ENCODE measurements around the gene MADCAM1.
A peak's percentile ranks its signal among the peaks of the same experiment; 100 is the strongest.

The MADCAM1 gene

GRCh38 chr19:508204-509150 is 12.2 kb downstream of the MADCAM1 start:
- Histone ChIP-seq H3K9ac (ENCODE audit: low read depth in 1 of 2, low read length in 2 of 2) (peak overlapping the region; percentile 55 to 57), H3K27me3 (ENCODE audit: control insufficient read depth in 1 of 2, insufficient read depth in 2 of 2, low read length in 2 of 2) (peaks cover 0 to 6% of the 10 kb centered on the region in 2 donors), H3K36me3 (ENCODE audit: control insufficient read depth in 1 of 2, insufficient read depth in 2 of 2, low read length in 2 of 2) (no peaks in the 10 kb centered on the region), H3K4me3 (ENCODE audit: low read depth in 1 of 2, low read length in 2 of 2) (peak overlapping the region; percentile 80 to 83), H3K4me1 (ENCODE audit: control insufficient read depth in 1 of 2, insufficient read depth in 2 of 2, low read length in 2 of 2) (peaks cover 17 to 33% of the 10 kb centered on the region in 2 donors), H3K27ac (ENCODE audit: low read depth, low read length) (no peak overlapping the region), H3K9me3 (ENCODE audit: control insufficient read depth in 1 of 2, low read length in 2 of 2) (no peaks in the 10 kb centered on the region)

- H3K9me3 ChIP-seq (ENCODE audit: control insufficient read depth in 1 of 2, low read length in 2 of 2): no peaks in the 10 kb centered on the region
- H3K27ac ChIP-seq (ENCODE audit: low read depth, low read length): peak overlapping the region; percentile 34
- H3K4me3 ChIP-seq (ENCODE audit: low read depth in 1 of 2, low read length in 2 of 2): peak overlapping the region; percentile 41 to 48
- H3K27me3 ChIP-seq (ENCODE audit: control insufficient read depth in 1 of 2, insufficient read depth in 2 of 2, low read length in 2 of 2): peaks cover 0 to 15% of the 10 kb centered on the region in 2 donors
- peaks cover 17 to 33% of the 10 kb centered on the region in 2 donors for H3K4me1 ChIP-seq (ENCODE audit: control insufficient read depth in 1 of 2, insufficient read depth in 2 of 2, low read length in 2 of 2)
- H3K36me3 ChIP-seq (ENCODE audit: control insufficient read depth in 1 of 2, insufficient read depth in 2 of 2, low read length in 2 of 2): no peaks in the 10 kb centered on the region
- H3K9ac ChIP-seq (ENCODE audit: low read depth in 1 of 2, low read length in 2 of 2): peak overlapping the region; percentile 43 to 44
Observed at GRCh38 chr19:510606-511100, 14.4 kb downstream of the MADCAM1 start.

- H3K4me1 ChIP-seq (ENCODE audit: control insufficient read depth in 1 of 2, insufficient read depth in 2 of 2, low read length in 2 of 2): peaks cover 17 to 32% of the 10 kb centered on the region in 2 donors
- no peaks in the 10 kb centered on the region for H3K9me3 ChIP-seq (ENCODE audit: control insufficient read depth in 1 of 2, low read length in 2 of 2)
- H3K27me3 ChIP-seq (ENCODE audit: control insufficient read depth in 1 of 2, insufficient read depth in 2 of 2, low read length in 2 of 2): peaks cover 0 to 15% of the 10 kb centered on the region in 2 donors
- peak overlapping the region; percentile 34 for H3K27ac ChIP-seq (ENCODE audit: low read depth, low read length)
- peak overlapping the region; percentile 43 to 44 for H3K9ac ChIP-seq (ENCODE audit: low read depth in 1 of 2, low read length in 2 of 2)
- H3K36me3 ChIP-seq (ENCODE audit: control insufficient read depth in 1 of 2, insufficient read depth in 2 of 2, low read length in 2 of 2): no peaks in the 10 kb centered on the region
- peak overlapping the region; percentile 41 to 48 for H3K4me3 ChIP-seq (ENCODE audit: low read depth in 1 of 2, low read length in 2 of 2)
Observed at GRCh38 chr19:511101-511851, 15.0 kb downstream of the MADCAM1 start.

GRCh38 chr19:512547-513365 is 16.5 kb downstream of the MADCAM1 start:
- Histone ChIP-seq H3K27ac (ENCODE audit: low read depth, low read length) (no peak overlapping the region), H3K9ac (ENCODE audit: low read depth in 1 of 2, low read length in 2 of 2) (no peak overlapping the region), H3K4me3 (ENCODE audit: low read depth in 1 of 2, low read length in 2 of 2) (no peak overlapping the region), H3K9me3 (ENCODE audit: control insufficient read depth in 1 of 2, low read length in 2 of 2) (no peaks in the 10 kb centered on the region), H3K4me1 (ENCODE audit: control insufficient read depth in 1 of 2, insufficient read depth in 2 of 2, low read length in 2 of 2) (peaks cover 17 to 26% of the 10 kb centered on the region in 2 donors), H3K27me3 (ENCODE audit: control insufficient read depth in 1 of 2, insufficient read depth in 2 of 2, low read length in 2 of 2) (peaks cover 0 to 15% of the 10 kb centered on the region in 2 donors), H3K36me3 (ENCODE audit: control insufficient read depth in 1 of 2, insufficient read depth in 2 of 2, low read length in 2 of 2) (no peaks in the 10 kb centered on the region)

GRCh38 chr19:513368-514165 is 17.3 kb downstream of the MADCAM1 start:
- no peak overlapping the region for H3K27ac ChIP-seq (ENCODE audit: low read depth, low read length)
- H3K36me3 ChIP-seq (ENCODE audit: control insufficient read depth in 1 of 2, insufficient read depth in 2 of 2, low read length in 2 of 2): no peaks in the 10 kb centered on the region
- no peaks in the 10 kb centered on the region for H3K9me3 ChIP-seq (ENCODE audit: control insufficient read depth in 1 of 2, low read length in 2 of 2)
- H3K4me3 ChIP-seq (ENCODE audit: low read depth in 1 of 2, low read length in 2 of 2): no peak overlapping the region
- peaks cover 10 to 18% of the 10 kb centered on the region in 2 donors for H3K4me1 ChIP-seq (ENCODE audit: control insufficient read depth in 1 of 2, insufficient read depth in 2 of 2, low read length in 2 of 2)
- H3K27me3 ChIP-seq (ENCODE audit: control insufficient read depth in 1 of 2, insufficient read depth in 2 of 2, low read length in 2 of 2): peaks cover 0 to 15% of the 10 kb centered on the region in 2 donors
- no peak overlapping the region for H3K9ac ChIP-seq (ENCODE audit: low read depth in 1 of 2, low read length in 2 of 2)

GRCh38 chr19:514166-514663 is 17.9 kb downstream of the MADCAM1 start:
- no peak overlapping the region for H3K27ac ChIP-seq (ENCODE audit: low read depth, low read length)
- no peak overlapping the region for H3K4me3 ChIP-seq (ENCODE audit: low read depth in 1 of 2, low read length in 2 of 2)
- H3K27me3 ChIP-seq (ENCODE audit: control insufficient read depth in 1 of 2, insufficient read depth in 2 of 2, low read length in 2 of 2): peaks cover 0 to 15% of the 10 kb centered on the region in 2 donors
- no peaks in the 10 kb centered on the region for H3K9me3 ChIP-seq (ENCODE audit: control insufficient read depth in 1 of 2, low read length in 2 of 2)
- H3K9ac ChIP-seq (ENCODE audit: low read depth in 1 of 2, low read length in 2 of 2): no peak overlapping the region
- peaks cover 8 to 16% of the 10 kb centered on the region in 2 donors for H3K4me1 ChIP-seq (ENCODE audit: control insufficient read depth in 1 of 2, insufficient read depth in 2 of 2, low read length in 2 of 2)
- H3K36me3 ChIP-seq (ENCODE audit: control insufficient read depth in 1 of 2, insufficient read depth in 2 of 2, low read length in 2 of 2): no peaks in the 10 kb centered on the region

GRCh38 chr19:517721-518597 is 21.7 kb downstream of the MADCAM1 start:
- Histone ChIP-seq H3K27me3 (ENCODE audit: control insufficient read depth in 1 of 2, insufficient read depth in 2 of 2, low read length in 2 of 2) (peaks cover 0 to 13% of the 10 kb centered on the region in 2 donors), H3K27ac (ENCODE audit: low read depth, low read length) (no peak overlapping the region), H3K4me1 (ENCODE audit: control insufficient read depth in 1 of 2, insufficient read depth in 2 of 2, low read length in 2 of 2) (no peaks in the 10 kb centered on the region), H3K9ac (ENCODE audit: low read depth in 1 of 2, low read length in 2 of 2) (no peak overlapping the region), H3K4me3 (ENCODE audit: low read depth in 1 of 2, low read length in 2 of 2) (no peak overlapping the region), H3K36me3 (ENCODE audit: control insufficient read depth in 1 of 2, insufficient read depth in 2 of 2, low read length in 2 of 2) (no peaks in the 10 kb centered on the region), H3K9me3 (ENCODE audit: control insufficient read depth in 1 of 2, low read length in 2 of 2) (no peaks in the 10 kb centered on the region)

- Histone ChIP-seq H3K27ac (ENCODE audit: low read depth, low read length) (no peak overlapping the region), H3K9ac (ENCODE audit: low read depth in 1 of 2, low read length in 2 of 2) (no peak overlapping the region), H3K27me3 (ENCODE audit: control insufficient read depth in 1 of 2, insufficient read depth in 2 of 2, low read length in 2 of 2) (peaks cover 0 to 6% of the 10 kb centered on the region in 2 donors), H3K36me3 (ENCODE audit: control insufficient read depth in 1 of 2, insufficient read depth in 2 of 2, low read length in 2 of 2) (no peaks in the 10 kb centered on the region), H3K4me1 (ENCODE audit: control insufficient read depth in 1 of 2, insufficient read depth in 2 of 2, low read length in 2 of 2) (no peaks in the 10 kb centered on the region), H3K4me3 (ENCODE audit: low read depth in 1 of 2, low read length in 2 of 2) (no peak overlapping the region), H3K9me3 (ENCODE audit: control insufficient read depth in 1 of 2, low read length in 2 of 2) (no peaks in the 10 kb centered on the region)
Observed at GRCh38 chr19:518598-519231, 22.4 kb downstream of the MADCAM1 start.

All from duodenal mucosa (tissue), 2 donors.